ENCODE measurements around the gene TPRG1. TPM values are rescaled to one million over a fixed set of nuclear protein-coding genes. Genes with fewer than 3 reads are reported as not detected.
A peak's percentile ranks its signal among the peaks of the same experiment; 100 is the strongest.
"Not testable (repeated sequence)": the region's sequence is repeated elsewhere in the genome, so short reads cannot be mapped to it uniquely, and the experiment has no call there.

TPRG1 gene
- total RNA-seq, 3 donors from 2014 or later = 1.4 to 3.2 (median 2.2) TPM

DNA sequence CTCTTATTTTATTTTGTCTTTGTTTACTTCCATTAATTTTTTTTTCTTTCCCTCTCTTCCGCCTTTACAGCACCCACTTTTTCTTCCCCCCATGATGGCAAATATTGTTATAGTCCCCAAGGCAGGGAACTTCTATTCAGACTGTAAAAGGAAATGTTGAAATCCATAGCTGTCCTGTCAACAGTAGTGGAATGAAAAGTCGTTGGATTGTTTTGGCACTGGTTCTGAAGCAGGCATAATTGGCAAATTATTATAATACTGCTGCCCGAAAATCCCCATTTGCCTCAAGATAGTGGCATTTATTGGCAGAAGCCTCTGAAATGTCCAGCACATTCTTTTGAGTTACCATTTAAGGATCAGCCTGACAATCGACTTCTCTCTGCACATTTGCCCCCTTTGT is 150.6 kb downstream of the TPRG1 start:
- intact Hi-C loops (cut with DNase I, micrococcal nuclease) = no loop called here
- DNase-seq (no peak), ATAC-seq (no peak)
- Histone ChIP-seq H3K4me3 (no peak overlapping the region), H3K4me1 (ENCODE audit: low read depth) (peaks cover 33% of the 10 kb centered on the region), H3K9me3 (no peaks in the 10 kb centered on the region), H3K36me3 (ENCODE audit: low read depth) (no peaks in the 10 kb centered on the region)
- TF ChIP-seq, protein P1, sequence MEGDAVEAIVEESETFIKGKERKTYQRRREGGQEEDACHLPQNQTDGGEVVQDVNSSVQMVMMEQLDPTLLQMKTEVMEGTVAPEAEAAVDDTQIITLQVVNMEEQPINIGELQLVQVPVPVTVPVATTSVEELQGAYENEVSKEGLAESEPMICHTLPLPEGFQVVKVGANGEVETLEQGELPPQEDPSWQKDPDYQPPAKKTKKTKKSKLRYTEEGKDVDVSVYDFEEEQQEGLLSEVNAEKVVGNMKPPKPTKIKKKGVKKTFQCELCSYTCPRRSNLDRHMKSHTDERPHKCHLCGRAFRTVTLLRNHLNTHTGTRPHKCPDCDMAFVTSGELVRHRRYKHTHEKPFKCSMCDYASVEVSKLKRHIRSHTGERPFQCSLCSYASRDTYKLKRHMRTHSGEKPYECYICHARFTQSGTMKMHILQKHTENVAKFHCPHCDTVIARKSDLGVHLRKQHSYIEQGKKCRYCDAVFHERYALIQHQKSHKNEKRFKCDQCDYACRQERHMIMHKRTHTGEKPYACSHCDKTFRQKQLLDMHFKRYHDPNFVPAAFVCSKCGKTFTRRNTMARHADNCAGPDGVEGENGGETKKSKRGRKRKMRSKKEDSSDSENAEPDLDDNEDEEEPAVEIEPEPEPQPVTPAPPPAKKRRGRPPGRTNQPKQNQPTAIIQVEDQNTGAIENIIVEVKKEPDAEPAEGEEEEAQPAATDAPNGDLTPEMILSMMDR (IDR thresholded peaks at IDR 0.05) = no peak

DNA sequence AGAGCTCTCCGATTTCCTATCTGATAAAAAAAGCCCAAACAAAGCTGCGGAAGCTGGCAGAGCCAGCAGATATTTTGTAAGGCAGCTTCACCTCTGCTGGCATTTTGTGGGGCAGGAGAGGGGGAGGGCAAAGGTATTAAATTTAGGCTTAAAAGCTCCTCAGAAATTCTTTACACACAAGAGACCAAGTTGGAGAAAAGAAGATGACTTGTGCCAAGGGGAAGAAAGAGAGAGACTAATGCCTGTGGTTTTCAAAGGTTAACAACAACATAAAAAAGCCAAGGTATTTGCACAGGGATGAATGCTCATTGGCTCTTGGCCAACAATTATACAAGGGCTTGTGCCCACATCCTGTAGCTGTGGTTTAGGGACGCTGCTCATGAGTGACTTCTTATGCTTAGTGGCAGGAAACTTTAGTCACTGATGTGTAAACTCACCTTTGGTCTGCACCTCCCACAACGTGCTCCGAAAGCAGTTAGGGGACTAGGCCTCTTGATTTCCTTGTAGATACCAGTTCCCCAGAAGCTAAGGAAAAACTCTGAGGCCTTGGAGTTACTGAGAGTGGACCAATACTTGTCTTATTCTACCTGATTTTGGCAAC is 152.9 kb downstream of the TPRG1 start:
- no peak overlapping the region for H3K4me3 ChIP-seq
- no peaks in the 10 kb centered on the region for H3K9me3 ChIP-seq
- intact Hi-C loops (cut with DNase I, micrococcal nuclease) = no loop called here
- no peaks in the 10 kb centered on the region for H3K36me3 ChIP-seq (ENCODE audit: low read depth)
- TF ChIP-seq, protein P1 (IDR thresholded peaks at IDR 0.05) = no peak
- H3K4me1 ChIP-seq (ENCODE audit: low read depth) = peaks cover 27% of the 10 kb centered on the region
- peak; percentile 69 to 90 (median 71) for DNase-seq
- peak; percentile 100 for ATAC-seq

DNA sequence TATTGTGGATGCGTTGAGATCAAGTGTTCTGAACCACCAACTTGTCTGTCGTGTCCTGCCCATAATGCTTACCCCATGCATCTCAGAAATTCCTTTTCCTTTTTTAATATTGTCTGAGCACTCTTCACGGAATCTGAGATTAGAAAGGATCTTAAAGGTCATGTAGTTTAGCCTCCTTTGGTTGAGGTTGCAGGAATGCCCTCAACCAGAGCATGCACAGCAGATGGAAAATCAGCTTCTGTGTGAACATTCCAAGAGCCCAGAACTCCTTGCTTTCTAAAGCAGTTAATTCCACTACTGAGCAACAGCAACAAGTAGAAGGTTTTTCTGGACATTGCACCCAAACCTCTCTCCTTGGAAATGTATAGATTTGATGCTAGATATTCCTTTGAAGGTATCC is 153.7 kb downstream of the TPRG1 start:
- H3K9me3 ChIP-seq = no peaks in the 10 kb centered on the region
- DNase-seq (no peak), ATAC-seq (no peak)
- H3K4me3 ChIP-seq = no peak overlapping the region
- H3K4me1 ChIP-seq (ENCODE audit: low read depth) = peaks cover 27% of the 10 kb centered on the region
- no peaks in the 10 kb centered on the region for H3K36me3 ChIP-seq (ENCODE audit: low read depth)
- TF ChIP-seq, protein P1 (IDR thresholded peaks at IDR 0.05) = no peak
- intact Hi-C loops (cut with DNase I, micrococcal nuclease) = no loop called here

DNA sequence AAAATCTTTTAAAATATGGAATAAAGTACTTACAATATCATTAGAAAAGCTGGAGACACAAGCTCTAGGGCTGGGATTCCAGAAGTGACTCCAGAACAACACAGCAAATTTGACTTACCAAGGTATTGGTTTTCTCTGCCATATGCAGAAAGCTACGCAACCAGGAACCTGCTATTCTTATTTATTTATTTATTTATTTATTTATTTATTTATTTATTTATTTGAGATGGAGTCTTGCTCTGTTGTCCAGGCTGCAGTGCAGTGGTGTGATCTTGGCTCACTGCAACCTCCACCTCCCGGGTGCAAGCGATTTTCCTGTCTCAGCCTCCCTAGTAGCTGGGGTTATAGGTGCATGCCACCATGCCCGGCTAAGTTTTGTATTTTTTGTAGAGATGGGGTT is 157.9 kb downstream of the TPRG1 start:
- H3K4me3 ChIP-seq; H3K36me3 ChIP-seq (ENCODE audit: low read depth); H3K9me3 ChIP-seq; intact Hi-C loops (cut with DNase I, micrococcal nuclease); DNase-seq; ATAC-seq: not testable (repeated sequence)
- H3K4me1 ChIP-seq (ENCODE audit: low read depth) = peaks cover 12% of the 10 kb centered on the region

DNA sequence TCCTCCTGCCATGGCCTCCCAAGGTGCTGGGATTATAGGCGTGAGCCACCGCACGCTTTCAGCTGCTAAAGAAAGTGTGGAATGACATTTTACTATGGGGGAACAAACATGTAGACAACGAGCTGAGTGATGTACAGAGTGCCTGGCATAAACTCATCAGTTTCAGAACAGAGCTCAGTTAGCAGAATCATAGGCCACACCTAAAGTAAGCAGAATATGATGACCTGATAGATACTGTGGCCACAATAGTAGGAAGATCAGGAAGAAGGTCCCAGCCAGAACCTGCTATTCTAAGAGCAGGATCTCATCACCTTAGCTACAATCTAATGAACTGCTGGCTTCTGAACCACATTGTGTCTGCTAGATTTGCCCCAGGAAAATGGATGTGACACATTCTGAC is 158.3 kb downstream of the TPRG1 start:
- Histone ChIP-seq H3K9me3 (no peaks in the 10 kb centered on the region), H3K4me3 (no peak overlapping the region), H3K36me3 (ENCODE audit: low read depth) (no peaks in the 10 kb centered on the region), H3K4me1 (ENCODE audit: low read depth) (peaks cover 9% of the 10 kb centered on the region)
- intact Hi-C loops (cut with DNase I, micrococcal nuclease) = no loop called here
- TF ChIP-seq, protein P1 (IDR thresholded peaks at IDR 0.05) = no peak
- DNase-seq (no peak), ATAC-seq (peak; percentile 31)

DNA sequence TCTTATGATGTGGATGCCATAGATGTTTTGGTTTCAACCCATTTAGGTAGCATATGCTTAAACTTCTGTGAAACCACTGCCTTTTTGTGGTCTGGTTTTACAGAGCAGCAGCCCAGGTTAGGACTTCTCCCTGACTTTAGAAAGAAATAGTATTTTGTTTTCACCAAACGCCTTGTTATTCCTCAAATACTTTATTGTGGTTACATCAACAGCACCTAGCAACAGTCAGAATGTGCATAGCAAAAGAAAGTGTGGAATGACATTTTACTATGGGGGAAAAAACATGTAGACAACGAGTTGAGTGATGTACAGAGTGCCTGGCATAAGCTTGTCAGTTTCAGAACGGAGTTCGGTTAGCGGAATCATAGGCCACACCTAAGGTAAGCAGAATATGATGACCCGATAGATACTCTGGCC is 159.2 kb downstream of the TPRG1 start:
- H3K36me3 ChIP-seq (ENCODE audit: low read depth) = no peaks in the 10 kb centered on the region
- no peak for DNase-seq
- no peak for ATAC-seq
- no peaks in the 10 kb centered on the region for H3K9me3 ChIP-seq
- no peak overlapping the region for H3K4me3 ChIP-seq
- H3K4me1 ChIP-seq (ENCODE audit: low read depth) = peaks cover 1% of the 10 kb centered on the region
- TF ChIP-seq, protein P1 (IDR thresholded peaks at IDR 0.05) = no peak
- intact Hi-C loops (cut with DNase I, micrococcal nuclease) = no loop called here
